GM06990 (cell line): ENCODE data around the gene ADRA2B.

ENCODE experiments used
- DNase-seq: peaks from one replicate; pipeline ENCODE4 v3.0.0-alpha.2; 2011; ENCODE audit not compliant: insufficient read length; ENCODE audit errors: extremely low read depth
- H3K27me3 ChIP-seq: replicated peaks from 2 replicates; pipeline ENCODE4 v1.6.0; 2011; ENCODE audit warnings: low read length; ENCODE audit not compliant: control insufficient read depth, insufficient read depth
- H3K36me3 ChIP-seq: 2 replicates; pipeline ENCODE4 v1.5.1; 2011; ENCODE audit warnings: low read length; ENCODE audit not compliant: control insufficient read depth, insufficient read depth
- H3K4me3 ChIP-seq: replicated peaks from 2 replicates; pipeline ENCODE4 v1.5.1; 2011; ENCODE audit warnings: low read depth, mild to moderate bottlenecking, control low read depth, low read length
- CTCF ChIP-seq: IDR thresholded peaks from 2 replicates; pipeline ENCODE4 v1.5.1; 2011; ENCODE audit warnings: low read length, control low read depth, mild to moderate bottlenecking, inconsistent platforms; ENCODE audit not compliant: insufficient read depth, poor library complexity, severe bottlenecking

Gene ADRA2B

GRCh38 chr2:96146153-96146880 is 29.9 kb upstream of the ADRA2B start:
- Histone ChIP-seq H3K27me3 (no peaks in the 10 kb centered on the region), H3K36me3 (peaks cover 18% of the 10 kb centered on the region), H3K4me3 (peak overlapping the region; percentile 41)
- no peak for TF ChIP-seq CTCF
- peak; percentile 93 for DNase-seq

GRCh38 chr2:96145848-96146152 is 29.4 kb upstream of the ADRA2B start:
- H3K4me3 ChIP-seq, result peak overlapping the region; percentile 41
- H3K27me3 ChIP-seq, result no peaks in the 10 kb centered on the region
- peaks cover 18% of the 10 kb centered on the region for H3K36me3 ChIP-seq
- no peak for DNase-seq
- TF ChIP-seq CTCF, result no peak

- H3K36me3 ChIP-seq, result peaks cover 18% of the 10 kb centered on the region
- H3K4me3 ChIP-seq, result peak within 1 kb of the TSS; percentile 97
- no peak for TF ChIP-seq CTCF
- peak; percentile 100 for DNase-seq
- no peaks in the 10 kb centered on the region for H3K27me3 ChIP-seq
Measured at GRCh38 chr2:96145036-96145847, 28.9 kb upstream of the ADRA2B start, which contains the start of gene DUSP2. Gene DUSP2 (minus strand): TSS chr2:96145440. CDS start chr2:96145354, 86 bp downstream.

- Histone ChIP-seq H3K36me3 (peaks cover 18% of the 10 kb centered on the region), H3K4me3 (peak overlapping the region; percentile 97), H3K27me3 (no peaks in the 10 kb centered on the region)
- no peak for TF ChIP-seq CTCF
- no peak for DNase-seq
Measured at GRCh38 chr2:96144481-96145035, 28.2 kb upstream of the ADRA2B start.

GRCh38 chr2:96143848-96144480 is 27.6 kb upstream of the ADRA2B start:
- peak overlapping the region; percentile 97 for H3K4me3 ChIP-seq
- peak; percentile 66 for DNase-seq
- peak; percentile 45 for TF ChIP-seq CTCF
- no peaks in the 10 kb centered on the region for H3K27me3 ChIP-seq
- H3K36me3 ChIP-seq, result peaks cover 18% of the 10 kb centered on the region
